ENCODE results near the gene SH3RF2.
"Not testable (repeated sequence)": the region's sequence is repeated elsewhere in the genome, so short reads cannot be mapped to it uniquely, and the experiment has no call there.

SH3RF2 gene

GRCh38 chr5:145936401-145937131, at the start of gene SH3RF2:
TSS of gene SH3RF2 (plus strand) at chr5:145936578. CDS start at chr5:145937929, 1,351 bp downstream.
- Histone ChIP-seq H3K36me3 (ENCODE audit: insufficient read depth, low read length) (no peaks in the 10 kb centered on the region), H3K27me3 (ENCODE audit: insufficient read depth, low read length) (no peaks in the 10 kb centered on the region), H3K27ac (ENCODE audit: low read depth, low read length) (0 out of 2 replicates have a peak within 1 kb of the TSS, but pooled peaks have one; percentile 3), H3K4me1 (ENCODE audit: control insufficient read depth, insufficient read depth, low read length, unreplicated experiment) (peaks cover 32% of the 10 kb centered on the region), H2AFZ (ENCODE audit: low read length, unreplicated experiment) (peak within 1 kb of the TSS; percentile 77), H3K79me2 (ENCODE audit: control insufficient read depth, insufficient read depth, low read length, unreplicated experiment) (no peaks in the 10 kb centered on the region), H3K4me3 (ENCODE audit: low read depth, low read length) (peak within 1 kb of the TSS; percentile 85)

GRCh38 chr5:145887217-145887616, 49.2 kb upstream of the SH3RF2 start:
- no peak overlapping the region for H3K4me3 ChIP-seq (ENCODE audit: low read depth, low read length)
- no peak overlapping the region for H3K27ac ChIP-seq (ENCODE audit: low read depth, low read length)
- no peaks in the 10 kb centered on the region for H3K4me1 ChIP-seq (ENCODE audit: control insufficient read depth, insufficient read depth, low read length, unreplicated experiment)
- H3K79me2 ChIP-seq (ENCODE audit: control insufficient read depth, insufficient read depth, low read length, unreplicated experiment): no peaks in the 10 kb centered on the region
- H2AFZ ChIP-seq (ENCODE audit: low read length, unreplicated experiment): no peak overlapping the region
- no peaks in the 10 kb centered on the region for H3K27me3 ChIP-seq (ENCODE audit: insufficient read depth, low read length)
- no peaks in the 10 kb centered on the region for H3K36me3 ChIP-seq (ENCODE audit: insufficient read depth, low read length)

- Histone ChIP-seq H3K27me3 (ENCODE audit: insufficient read depth, low read length) (no peaks in the 10 kb centered on the region), H3K79me2 (ENCODE audit: control insufficient read depth, insufficient read depth, low read length, unreplicated experiment) (no peaks in the 10 kb centered on the region), H2AFZ (ENCODE audit: low read length, unreplicated experiment) (no peak overlapping the region), H3K4me3 (ENCODE audit: low read depth, low read length) (no peak overlapping the region), H3K27ac (ENCODE audit: low read depth, low read length) (no peak overlapping the region), H3K4me1 (ENCODE audit: control insufficient read depth, insufficient read depth, low read length, unreplicated experiment) (no peaks in the 10 kb centered on the region), H3K36me3 (ENCODE audit: insufficient read depth, low read length) (no peaks in the 10 kb centered on the region)
Observed at GRCh38 chr5:145887976-145888574, 48.3 kb upstream of the SH3RF2 start.

DNA sequence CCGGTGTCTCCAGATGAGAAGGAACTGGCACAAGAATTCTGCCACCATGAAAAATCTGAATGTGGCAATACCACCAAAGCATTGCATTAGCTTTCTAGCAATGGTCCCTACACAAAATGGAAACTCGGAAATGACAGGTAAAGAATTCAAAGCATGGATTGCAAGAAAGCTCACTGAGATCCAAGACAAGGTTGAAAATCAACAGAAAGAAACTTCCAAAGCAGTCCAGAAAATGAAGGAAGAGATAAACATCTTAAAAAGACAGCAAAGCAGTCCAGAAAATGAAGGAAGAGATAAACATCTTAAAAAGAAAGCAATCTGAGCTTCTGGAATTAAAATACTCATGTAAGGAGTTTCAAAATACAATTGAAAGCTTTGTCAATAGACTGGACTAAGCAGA, 46.8 kb upstream of the SH3RF2 start:
- Histone ChIP-seq H3K27me3 (ENCODE audit: insufficient read depth, low read length) (no peaks in the 10 kb centered on the region), H2AFZ (ENCODE audit: low read length, unreplicated experiment) (no peak overlapping the region), H3K4me1 (ENCODE audit: control insufficient read depth, insufficient read depth, low read length, unreplicated experiment) (no peaks in the 10 kb centered on the region), H3K4me3 (ENCODE audit: low read depth, low read length) (no peak overlapping the region), H3K27ac (ENCODE audit: low read depth, low read length) (no peak overlapping the region), H3K79me2 (ENCODE audit: control insufficient read depth, insufficient read depth, low read length, unreplicated experiment) (no peaks in the 10 kb centered on the region), H3K36me3 (ENCODE audit: insufficient read depth, low read length) (no peaks in the 10 kb centered on the region)

DNA sequence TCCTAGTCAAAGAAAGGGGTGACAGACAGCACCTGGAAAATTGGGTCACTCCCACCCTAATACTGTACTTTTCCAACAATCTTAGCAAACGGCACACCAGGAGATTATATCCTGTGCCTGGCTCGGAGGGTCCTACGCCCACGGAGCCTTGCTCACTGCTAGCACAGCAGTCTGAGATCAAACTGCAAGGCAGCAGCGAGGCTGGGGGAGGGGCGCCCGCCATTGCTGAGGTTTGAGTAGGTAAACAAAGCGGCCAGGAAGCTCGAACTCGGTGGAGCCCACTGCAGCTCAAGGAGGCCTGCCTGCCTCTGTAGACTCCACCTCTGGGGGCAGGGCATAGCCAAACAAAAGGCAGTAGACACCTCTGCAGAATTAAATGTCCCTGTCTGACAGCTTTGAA, 45.0 kb upstream of the SH3RF2 start:
- H3K4me3 ChIP-seq (ENCODE audit: low read depth, low read length); H3K79me2 ChIP-seq (ENCODE audit: control insufficient read depth, insufficient read depth, low read length, unreplicated experiment); H3K27me3 ChIP-seq (ENCODE audit: insufficient read depth, low read length); H3K4me1 ChIP-seq (ENCODE audit: control insufficient read depth, insufficient read depth, low read length, unreplicated experiment); H2AFZ ChIP-seq (ENCODE audit: low read length, unreplicated experiment); H3K36me3 ChIP-seq (ENCODE audit: insufficient read depth, low read length); H3K27ac ChIP-seq (ENCODE audit: low read depth, low read length): not testable (repeated sequence)

GRCh38 chr5:145898171-145898570, 38.2 kb upstream of the SH3RF2 start:
- no peaks in the 10 kb centered on the region for H3K36me3 ChIP-seq (ENCODE audit: insufficient read depth, low read length)
- no peak overlapping the region for H3K4me3 ChIP-seq (ENCODE audit: low read depth, low read length)
- H3K79me2 ChIP-seq (ENCODE audit: control insufficient read depth, insufficient read depth, low read length, unreplicated experiment): no peaks in the 10 kb centered on the region
- no peak overlapping the region for H3K27ac ChIP-seq (ENCODE audit: low read depth, low read length)
- no peak overlapping the region for H2AFZ ChIP-seq (ENCODE audit: low read length, unreplicated experiment)
- no peaks in the 10 kb centered on the region for H3K27me3 ChIP-seq (ENCODE audit: insufficient read depth, low read length)
- no peaks in the 10 kb centered on the region for H3K4me1 ChIP-seq (ENCODE audit: control insufficient read depth, insufficient read depth, low read length, unreplicated experiment)

GRCh38 chr5:145902421-145902820, 34.0 kb upstream of the SH3RF2 start:
- Histone ChIP-seq H3K4me1 (ENCODE audit: control insufficient read depth, insufficient read depth, low read length, unreplicated experiment) (no peaks in the 10 kb centered on the region), H3K27ac (ENCODE audit: low read depth, low read length) (no peak overlapping the region), H3K79me2 (ENCODE audit: control insufficient read depth, insufficient read depth, low read length, unreplicated experiment) (no peaks in the 10 kb centered on the region), H3K27me3 (ENCODE audit: insufficient read depth, low read length) (no peaks in the 10 kb centered on the region), H3K4me3 (ENCODE audit: low read depth, low read length) (no peak overlapping the region), H3K36me3 (ENCODE audit: insufficient read depth, low read length) (no peaks in the 10 kb centered on the region), H2AFZ (ENCODE audit: low read length, unreplicated experiment) (no peak overlapping the region)

- Histone ChIP-seq H3K27me3 (ENCODE audit: insufficient read depth, low read length) (0 out of 2 replicates have a peak, but pooled peaks cover 2% of the 10 kb centered on the region), H2AFZ (ENCODE audit: low read length, unreplicated experiment) (no peak overlapping the region), H3K4me3 (ENCODE audit: low read depth, low read length) (no peak overlapping the region), H3K79me2 (ENCODE audit: control insufficient read depth, insufficient read depth, low read length, unreplicated experiment) (no peaks in the 10 kb centered on the region), H3K27ac (ENCODE audit: low read depth, low read length) (no peak overlapping the region), H3K4me1 (ENCODE audit: control insufficient read depth, insufficient read depth, low read length, unreplicated experiment) (no peaks in the 10 kb centered on the region), H3K36me3 (ENCODE audit: insufficient read depth, low read length) (no peaks in the 10 kb centered on the region)
Observed at GRCh38 chr5:145903113-145903512, 33.3 kb upstream of the SH3RF2 start.

DNA sequence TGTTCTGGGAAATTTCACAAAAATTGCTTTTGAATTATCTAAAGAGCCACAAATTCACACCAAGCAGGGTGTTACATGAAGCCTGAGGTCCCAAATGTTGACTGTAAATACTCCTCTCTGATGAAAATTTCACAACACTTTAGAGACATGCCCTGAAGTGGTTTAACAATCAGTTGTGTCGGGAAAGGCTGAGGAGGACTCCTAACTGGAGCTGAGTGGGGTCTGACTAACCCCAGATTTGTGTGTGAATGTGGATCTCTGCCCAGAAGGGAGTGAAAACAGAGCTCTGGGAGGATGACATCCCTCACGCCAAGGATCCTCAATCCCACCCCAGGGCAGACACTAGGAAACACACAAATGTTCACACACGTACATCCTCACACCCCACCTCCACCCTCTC, 32.5 kb upstream of the SH3RF2 start:
- 0 out of 2 replicates have a peak, but pooled peaks cover 4% of the 10 kb centered on the region for H3K27me3 ChIP-seq (ENCODE audit: insufficient read depth, low read length)
- H3K4me1 ChIP-seq (ENCODE audit: control insufficient read depth, insufficient read depth, low read length, unreplicated experiment): no peaks in the 10 kb centered on the region
- H3K27ac ChIP-seq (ENCODE audit: low read depth, low read length): no peak overlapping the region
- no peak overlapping the region for H3K4me3 ChIP-seq (ENCODE audit: low read depth, low read length)
- H3K36me3 ChIP-seq (ENCODE audit: insufficient read depth, low read length): no peaks in the 10 kb centered on the region
- H3K79me2 ChIP-seq (ENCODE audit: control insufficient read depth, insufficient read depth, low read length, unreplicated experiment): no peaks in the 10 kb centered on the region
- no peak overlapping the region for H2AFZ ChIP-seq (ENCODE audit: low read length, unreplicated experiment)

DNA sequence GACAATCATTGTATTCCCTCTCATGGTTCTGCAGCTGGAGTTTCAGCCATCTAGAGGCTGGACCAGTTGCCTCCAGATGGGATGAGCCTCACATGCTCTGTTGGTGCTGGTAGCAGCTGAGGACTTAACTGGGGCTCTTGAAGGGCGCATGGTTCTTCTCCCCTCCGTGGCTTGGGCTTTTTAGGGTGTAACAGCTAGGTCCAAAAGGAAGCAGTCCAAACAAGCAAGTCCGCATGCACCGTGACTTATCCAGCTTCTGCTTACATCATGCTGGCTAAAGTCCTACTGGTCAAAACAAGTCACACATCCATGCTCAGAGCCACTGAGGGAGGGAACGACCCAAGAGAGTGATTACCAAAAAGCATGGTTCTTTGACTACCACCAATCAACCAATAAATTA, 31.6 kb upstream of the SH3RF2 start:
- Histone ChIP-seq H3K4me1 (ENCODE audit: control insufficient read depth, insufficient read depth, low read length, unreplicated experiment) (no peaks in the 10 kb centered on the region), H3K4me3 (ENCODE audit: low read depth, low read length) (no peak overlapping the region)

GRCh38 chr5:145906401-145906800, 30.0 kb upstream of the SH3RF2 start:
- H3K27ac ChIP-seq (ENCODE audit: low read depth, low read length): no peak overlapping the region
- H3K27me3 ChIP-seq (ENCODE audit: insufficient read depth, low read length): 0 out of 2 replicates have a peak, but pooled peaks cover 6% of the 10 kb centered on the region
- no peak overlapping the region for H3K4me3 ChIP-seq (ENCODE audit: low read depth, low read length)
- no peaks in the 10 kb centered on the region for H3K36me3 ChIP-seq (ENCODE audit: insufficient read depth, low read length)
- no peaks in the 10 kb centered on the region for H3K79me2 ChIP-seq (ENCODE audit: control insufficient read depth, insufficient read depth, low read length, unreplicated experiment)
- H2AFZ ChIP-seq (ENCODE audit: low read length, unreplicated experiment): no peak overlapping the region
- H3K4me1 ChIP-seq (ENCODE audit: control insufficient read depth, insufficient read depth, low read length, unreplicated experiment): no peaks in the 10 kb centered on the region

More for the DNA sequence above, 31.6 kb upstream of the SH3RF2 start:
- Histone ChIP-seq H3K36me3 (ENCODE audit: insufficient read depth, low read length) (no peaks in the 10 kb centered on the region), H3K79me2 (ENCODE audit: control insufficient read depth, insufficient read depth, low read length, unreplicated experiment) (no peaks in the 10 kb centered on the region), H3K27ac (ENCODE audit: low read depth, low read length) (no peak overlapping the region), H3K27me3 (ENCODE audit: insufficient read depth, low read length) (0 out of 2 replicates have a peak, but pooled peaks cover 6% of the 10 kb centered on the region), H2AFZ (ENCODE audit: low read length, unreplicated experiment) (no peak overlapping the region)
